OCI-LY7 (cell line): ENCODE data around the gene EXOG.

Experiments used
- EZH2phosphoT487 ChIP-seq: fragments of 200-600 bp; sonication (generic); IDR thresholded peaks from 2 replicates; pipeline ENCODE4 v1.6.1; 2018; ENCODE audit warnings: low read depth, borderline replicate concordance, mild to moderate bottlenecking, mixed run types, antibody characterized with exemption, low read length, moderate library complexity, mixed read lengths
- TF ChIP-seq, protein P1 (sequence below): fragments of 200-600 bp; sonication (generic); conservative IDR thresholded peaks from 2 replicates; pipeline ENCODE4 v1.5.1; 2014; ENCODE audit warnings: mild to moderate bottlenecking, antibody characterized with exemption, low read length, moderate library complexity, mixed read lengths

DNA sequence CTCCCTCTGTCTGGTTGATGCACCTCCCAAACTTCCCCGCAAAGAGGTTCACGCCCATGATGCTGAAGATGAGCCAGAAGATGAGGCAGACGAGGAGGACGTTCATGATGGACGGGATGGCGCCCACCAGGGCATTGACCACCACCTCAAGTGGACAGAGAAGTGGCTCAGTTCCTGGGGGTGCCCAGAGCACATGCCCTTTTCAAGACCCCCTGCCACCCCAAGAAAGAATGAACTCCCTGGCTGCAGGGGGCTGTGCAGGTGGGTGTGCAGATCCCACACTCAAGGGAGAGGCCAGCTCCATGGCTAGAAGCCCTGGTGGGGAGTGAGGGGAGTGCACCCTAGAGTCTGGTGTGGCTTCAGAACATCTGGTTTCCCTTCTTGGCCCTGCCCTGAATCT is 64.1 kb downstream of the EXOG start:
- no peak for TF ChIP-seq EZH2phosphoT487
- TF ChIP-seq, protein P1, sequence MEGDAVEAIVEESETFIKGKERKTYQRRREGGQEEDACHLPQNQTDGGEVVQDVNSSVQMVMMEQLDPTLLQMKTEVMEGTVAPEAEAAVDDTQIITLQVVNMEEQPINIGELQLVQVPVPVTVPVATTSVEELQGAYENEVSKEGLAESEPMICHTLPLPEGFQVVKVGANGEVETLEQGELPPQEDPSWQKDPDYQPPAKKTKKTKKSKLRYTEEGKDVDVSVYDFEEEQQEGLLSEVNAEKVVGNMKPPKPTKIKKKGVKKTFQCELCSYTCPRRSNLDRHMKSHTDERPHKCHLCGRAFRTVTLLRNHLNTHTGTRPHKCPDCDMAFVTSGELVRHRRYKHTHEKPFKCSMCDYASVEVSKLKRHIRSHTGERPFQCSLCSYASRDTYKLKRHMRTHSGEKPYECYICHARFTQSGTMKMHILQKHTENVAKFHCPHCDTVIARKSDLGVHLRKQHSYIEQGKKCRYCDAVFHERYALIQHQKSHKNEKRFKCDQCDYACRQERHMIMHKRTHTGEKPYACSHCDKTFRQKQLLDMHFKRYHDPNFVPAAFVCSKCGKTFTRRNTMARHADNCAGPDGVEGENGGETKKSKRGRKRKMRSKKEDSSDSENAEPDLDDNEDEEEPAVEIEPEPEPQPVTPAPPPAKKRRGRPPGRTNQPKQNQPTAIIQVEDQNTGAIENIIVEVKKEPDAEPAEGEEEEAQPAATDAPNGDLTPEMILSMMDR = no peak; the same call in 1 of the 2 replicates
